HCT116 (cell line): ENCODE measurements around the gene TRDN. TPM values are rescaled to one million over a fixed set of nuclear protein-coding genes. Genes with fewer than 3 reads are reported as not detected.

Source experiments
- ATAC-seq: fragments of 200-7000 bp; cut with Tn5 transposase; 2 replicates; pipeline ENCODE4 v1.9.1; 2020; ENCODE audit warnings: mild to moderate bottlenecking, moderate library complexity
- BruUV-seq: library from RNA; stranded (reverse); fragments of 400-500 nt; replicated peaks from 2 replicates; lab custom pipeline; 2021; lab: Mats Ljungman, UMichigan
- CTCF ChIA-PET: fragments of 300-600 bp; sonication (Branson Sonifier 250); formaldehyde crosslinking; loops from one replicate; lab custom pipeline; 2021; ENCODE audit warnings: antibody characterized with exemption; lab: Charles Lee
- POLR2A ChIA-PET: fragments of 300-600, 350-600 bp; sonication (Branson Sonifier 250); formaldehyde crosslinking; loops from one replicate; lab custom pipeline; 2021; ENCODE audit warnings: antibody characterized with exemption; lab: Charles Lee
- RAD21 ChIA-PET, 2 experiments: fragments of 300-600 bp; sonication (Branson Sonifier 250); formaldehyde crosslinking; loops; one replicate each; lab custom pipeline; 2023; ENCODE audit warnings: low total read pairs in 2 of 2; ENCODE audit not compliant: uncharacterized antibody in 2 of 2, unreplicated experiment in 2 of 2, low non-redundant PET in 1 of 2; lab: Charles Lee
- DNase-seq: peaks from one replicate; pipeline ENCODE4 v3.0.0-alpha.2; 2010; ENCODE audit warnings: low read depth, low spot score
- H2AFZ ChIP-seq: fragments of 200-600 bp; shearing (Covaris generic), sonication (generic); 2 replicates; pipeline ENCODE4 v1.6.1; 2017; ENCODE audit warnings: low read depth, mixed run types, mixed read lengths, antibody characterized with exemption, low read length; ENCODE audit not compliant: poor library complexity, severe bottlenecking
- H3K27ac ChIP-seq: 2 replicates; pipeline ENCODE4 v1.5.1; 2012; ENCODE audit warnings: low read depth, low read length
- H3K27me3 ChIP-seq: fragments of 200-600 bp; sonication (generic); 2 replicates; pipeline ENCODE4 v1.6.1; 2016; ENCODE audit warnings: mixed run types, low read length, mixed read lengths; ENCODE audit not compliant: insufficient read depth
- H3K36me3 ChIP-seq, 2 experiments: fragments of 200-500 bp in 1 of 2; fragments of 200-600 bp in 1 of 2; sonication (Bioruptor generic) in 1 of 2; sonication (generic) in 1 of 2; 2 replicates each; pipeline versions ENCODE4 v1.5.1 to v1.6.1; 2014 to 2016; ENCODE audit warnings: low read length in 2 of 2, inconsistent platforms in 1 of 2, mixed read lengths in 1 of 2, mixed run types in 1 of 2; ENCODE audit not compliant: insufficient read depth in 2 of 2, control insufficient read depth in 1 of 2
- H3K4me1 ChIP-seq, 2 experiments: fragments of 200-600 bp in 1 of 2; sonication (generic) in 1 of 2; 2 replicates each; pipeline versions ENCODE4 v1.5.1 to v1.6.1; 2012 to 2017; ENCODE audit warnings: low read length in 2 of 2, inconsistent platforms in 1 of 2, mild to moderate bottlenecking in 1 of 2, mixed read lengths in 1 of 2, mixed run types in 1 of 2, moderate library complexity in 1 of 2; ENCODE audit not compliant: insufficient read depth in 2 of 2, control insufficient read depth in 1 of 2
- H3K4me2 ChIP-seq: fragments of 200-600 bp; sonication (generic); 2 replicates; pipeline ENCODE4 v1.6.1; 2017; ENCODE audit warnings: mixed run types, low read length, mixed read lengths
- H3K4me3 ChIP-seq, 2 experiments: fragments of 200-600 bp in 1 of 2; sonication (generic) in 1 of 2; replicated peaks in 1 of 2; 2 replicates each; pipeline ENCODE4 v1.5.1; 2011 to 2016; ENCODE audit warnings: low read length in 2 of 2, control low read depth in 1 of 2, low read depth in 1 of 2, mild to moderate bottlenecking in 1 of 2, mixed read lengths in 1 of 2, mixed run types in 1 of 2
- H3K79me2 ChIP-seq: fragments of 200-600 bp; sonication (generic); 2 replicates; pipeline ENCODE4 v1.6.1; 2017; ENCODE audit warnings: mild to moderate bottlenecking, mixed run types, low read length, moderate library complexity, mixed read lengths; ENCODE audit not compliant: insufficient read depth
- H3K9ac ChIP-seq: fragments of 200-600 bp; sonication (generic); 2 replicates; pipeline ENCODE4 v1.6.1; 2016; ENCODE audit warnings: low read length, mixed read lengths
- H3K9me2 ChIP-seq: fragments of 200-600 bp; sonication (generic), shearing (Covaris generic); 2 replicates; pipeline ENCODE4 v1.6.1; 2017; ENCODE audit warnings: mixed run types, mild to moderate bottlenecking, moderate library complexity; ENCODE audit not compliant: insufficient read depth
- H3K9me3 ChIP-seq, 2 experiments: fragments of 200-500 bp in 1 of 2; fragments of 200-600 bp in 1 of 2; sonication (Bioruptor generic) in 1 of 2; sonication (generic) in 1 of 2; 2 replicates each; pipeline ENCODE4 v1.6.1; 2014 to 2017; ENCODE audit warnings: low read length in 2 of 2, mixed read lengths in 2 of 2, inconsistent platforms in 1 of 2, low read depth in 1 of 2, mild to moderate bottlenecking in 1 of 2, mixed run types in 1 of 2, moderate library complexity in 1 of 2; ENCODE audit not compliant: control insufficient read depth in 1 of 2, insufficient read depth in 1 of 2
- H4K20me1 ChIP-seq: fragments of 200-600 bp; sonication (generic), shearing (Covaris generic); 2 replicates; pipeline ENCODE4 v1.6.1; 2017; ENCODE audit warnings: mixed run types, mild to moderate bottlenecking, moderate library complexity; ENCODE audit not compliant: insufficient read depth
- ATF3 ChIP-seq: IDR thresholded peaks from 2 replicates; pipeline ENCODE4 v1.6.1; 2012
- CEBPB ChIP-seq: IDR thresholded peaks from 2 replicates; pipeline ENCODE4 v1.6.1; 2012; ENCODE audit warnings: low read depth
- CTCF ChIP-seq, 3 experiments: fragments of 200-600 bp in 1 of 3; sonication (generic) in 1 of 3; IDR thresholded peaks in 2 of 3; conservative IDR thresholded peaks in 1 of 3; 2 replicates each; pipeline ENCODE4 v1.5.1; 2012 to 2017; ENCODE audit warnings: low read depth in 2 of 3, low read length in 2 of 3, antibody characterized with exemption in 1 of 3, borderline replicate concordance in 1 of 3, control low read depth in 1 of 3, mild to moderate bottlenecking in 1 of 3, mixed read lengths in 1 of 3, mixed run types in 1 of 3, moderate library complexity in 1 of 3; ENCODE audit not compliant: insufficient read depth in 1 of 3
- ELF1 ChIP-seq: IDR thresholded peaks from 2 replicates; pipeline ENCODE4 v1.6.1; 2012; ENCODE audit warnings: low read depth, borderline replicate concordance
- EZH2phosphoT487 ChIP-seq: fragments of 200-600 bp; IDR thresholded peaks from 2 replicates; pipeline ENCODE4 v1.6.1; 2018; ENCODE audit warnings: antibody characterized with exemption, borderline replicate concordance
- FOSL1 ChIP-seq: IDR thresholded peaks from 2 replicates; pipeline ENCODE4 v1.6.1; 2012; ENCODE audit warnings: low read depth
- JUND ChIP-seq: IDR thresholded peaks from 2 replicates; pipeline ENCODE4 v1.6.1; 2012
- POLR2A ChIP-seq: IDR thresholded peaks from 2 replicates; pipeline ENCODE4 v1.7.0; 2011; ENCODE audit warnings: borderline replicate concordance; ENCODE audit not compliant: insufficient read depth, insufficient read length; ENCODE audit errors: extremely low read depth
- REST ChIP-seq: IDR thresholded peaks from 2 replicates; pipeline ENCODE4 v1.6.1; 2012; ENCODE audit warnings: low read depth
- SIN3A ChIP-seq: IDR thresholded peaks from 2 replicates; pipeline ENCODE4 v1.6.1; 2012; ENCODE audit warnings: low read depth
- SP1 ChIP-seq: IDR thresholded peaks from 2 replicates; pipeline ENCODE4 v1.6.1; 2012; ENCODE audit warnings: low read depth
- SRF ChIP-seq: IDR thresholded peaks from 2 replicates; pipeline ENCODE4 v1.6.1; 2012; ENCODE audit warnings: low read depth
- YY1 ChIP-seq: IDR thresholded peaks from 2 replicates; pipeline ENCODE4 v1.6.1; 2011; ENCODE audit warnings: low read length, low read depth, moderate library complexity, mild to moderate bottlenecking; ENCODE audit not compliant: insufficient replicate concordance; ENCODE audit errors: extremely low read depth
- ZFX ChIP-seq: fragments of 450-650 bp; IDR thresholded peaks from 2 replicates; pipeline ENCODE4 v1.6.1; 2017
- intact Hi-C: fragments of 100-400 bp; cut with micrococcal nuclease; formaldehyde crosslinking; loops from 2 replicates; pipeline ENCODE4 v1.10.0; 2022
- total RNA-seq: library from RNA; stranded (reverse); gene quantifications from one replicate; pipeline ENCODE4 v1.2.1, GENCODE V29; 2021; ENCODE audit not compliant: unreplicated experiment

Gene TRDN
- total RNA-seq, 1 experiment from 2014 or later, result not detected

- TF ChIP-seq CTCF (IDR thresholded peaks at IDR 0.05 in 2 of 3, conservative IDR thresholded peaks at IDR 0.05 in 1 of 3; ENCODE audit: borderline replicate concordance in 1 of 3, insufficient read depth in 1 of 3, low read depth in 2 of 3, low read length in 2 of 3) (no peak), ZFX (no peak), ELF1 (no peak), SIN3A (no peak)
Observed at GRCh38 chr6:123171341-123172115, 465.2 kb downstream of the TRDN start (continued).

- POLR2A ChIA-PET, result no interaction called here
- no peak for TF ChIP-seq JUND
- no peak for TF ChIP-seq SP1
- no peak for TF ChIP-seq CTCF (IDR thresholded peaks at IDR 0.05 in 2 of 3, conservative IDR thresholded peaks at IDR 0.05 in 1 of 3; ENCODE audit: borderline replicate concordance in 1 of 3, insufficient read depth in 1 of 3, low read depth in 2 of 3, low read length in 2 of 3)
- TF ChIP-seq FOSL1, result no peak
- TF ChIP-seq EZH2phosphoT487, result no peak
- TF ChIP-seq REST, result no peak
- TF ChIP-seq SRF, result no peak
- no peak for TF ChIP-seq ATF3
- no peak for TF ChIP-seq CEBPB
- no peak for TF ChIP-seq ZFX
- no peak for TF ChIP-seq YY1
- no peak for TF ChIP-seq POLR2A
- TF ChIP-seq, all 23 proteins: peak for 0
- 0 out of 2 replicates have a peak, but pooled peaks cover 6% of the 10 kb centered on the region for H3K27me3 ChIP-seq
- H3K9me3 ChIP-seq, result no peaks in the 10 kb centered on the region
- ChIA-PET RAD21 (no interaction called here), CTCF (no interaction called here)
- H3K79me2 ChIP-seq, result no peaks in the 10 kb centered on the region
- DNase-seq, result no peak
- no peaks in the 10 kb centered on the region for H4K20me1 ChIP-seq
- no peak overlapping the region for H3K4me3 ChIP-seq
- no peaks in the 10 kb centered on the region for H3K36me3 ChIP-seq
- H3K4me2 ChIP-seq, result no peak overlapping the region
- BruUV-seq, result no TSS peak
- no peak overlapping the region for H2AFZ ChIP-seq
- no peak overlapping the region for H3K27ac ChIP-seq
- ATAC-seq, result no peak
- no peaks in the 10 kb centered on the region for H3K4me1 ChIP-seq
- intact Hi-C loops, result no loop called here
- H3K9ac ChIP-seq, result no peak overlapping the region
- H3K9me2 ChIP-seq, result no peaks in the 10 kb centered on the region
Observed at GRCh38 chr6:123169774-123170095, 467.0 kb downstream of the TRDN start.
